ENCODE measurements around the gene ZNF331. TPM values are rescaled to one million over a fixed set of nuclear protein-coding genes. Genes with fewer than 3 reads are reported as not detected.

The ZNF331 gene
- total and polyA plus RNA-seq, 2 donors = 19.1 to 24.7 TPM

DNA sequence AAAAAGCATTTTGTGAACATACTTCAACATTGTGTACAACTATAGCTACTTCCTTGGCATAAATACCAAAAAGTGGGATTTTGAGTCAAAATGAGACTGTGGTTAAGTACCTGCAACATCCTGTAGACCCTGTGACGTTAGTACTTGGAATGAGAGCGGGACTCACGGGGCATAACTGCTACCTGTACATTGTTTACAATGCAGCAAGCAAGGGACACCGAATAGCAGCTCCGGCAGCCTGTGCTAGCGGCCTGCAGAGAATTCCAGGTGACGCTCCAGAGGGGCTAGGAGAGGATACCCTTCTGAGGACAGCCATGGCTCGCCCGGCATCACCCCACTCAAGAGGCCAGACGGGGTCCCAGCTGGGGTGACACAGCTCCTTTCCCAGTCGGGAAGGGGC is 824 bp upstream of the ZNF331 start:
- peak overlapping the region; percentile 47 for H3K4me3 ChIP-seq (ENCODE audit: low read depth, low read length)
- H3K36me3 ChIP-seq (ENCODE audit: insufficient read depth) = no peaks in the 10 kb centered on the region
- 58% methylated on average over 11 of the region's 11 CpGs for WGBS
- no peak overlapping the region for H3K27ac ChIP-seq (ENCODE audit: low read depth)
- no peaks in the 10 kb centered on the region for H3K4me1 ChIP-seq (ENCODE audit: insufficient read depth)
- no peak for DNase-seq (ENCODE audit: extremely low spot score)

DNA sequence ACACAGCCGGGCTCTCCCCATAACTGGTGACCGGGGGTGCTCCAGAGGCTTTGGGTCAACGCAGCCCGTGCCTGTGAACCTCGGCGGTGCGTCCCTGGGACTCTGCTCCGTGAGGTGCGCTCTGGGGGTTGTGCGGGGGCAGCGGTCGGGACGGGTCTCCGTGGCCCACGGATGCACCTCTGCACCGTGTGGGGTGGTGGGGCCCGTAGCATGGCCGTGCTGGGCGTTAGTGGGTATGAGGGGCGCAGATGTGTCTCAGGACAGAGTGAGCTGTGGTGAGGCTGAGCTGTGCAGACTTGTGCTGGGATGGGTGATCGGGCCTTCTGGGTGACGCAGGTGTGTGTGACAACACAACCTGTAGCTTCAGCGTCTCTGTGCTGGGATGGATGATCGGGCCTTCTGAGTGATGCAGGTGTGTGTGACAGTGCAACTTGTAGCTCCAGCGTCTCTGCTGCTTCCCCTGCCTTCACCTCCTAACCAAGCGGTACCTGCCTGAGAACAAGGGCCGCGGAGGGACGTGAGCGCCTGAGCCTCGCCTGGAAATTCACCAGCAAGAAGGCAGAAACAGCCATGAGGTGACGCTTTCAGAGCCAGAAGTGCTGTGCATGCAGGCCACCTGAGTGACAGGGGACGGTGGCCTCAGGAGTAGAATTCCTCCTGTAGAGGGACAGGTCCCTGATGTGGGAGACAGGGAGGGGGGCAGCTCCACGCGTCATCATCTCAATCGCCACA is 599 bp downstream of the ZNF331 start:
- H3K4me1 ChIP-seq (ENCODE audit: insufficient read depth) = no peaks in the 10 kb centered on the region
- 55% methylated on average over 36 of the region's 36 CpGs for WGBS
- no peaks in the 10 kb centered on the region for H3K36me3 ChIP-seq (ENCODE audit: insufficient read depth)
- peak overlapping the region; percentile 47 for H3K4me3 ChIP-seq (ENCODE audit: low read depth, low read length)
- no peak for DNase-seq (ENCODE audit: extremely low spot score)
- H3K27ac ChIP-seq (ENCODE audit: low read depth) = peak overlapping the region; percentile 33

DNA sequence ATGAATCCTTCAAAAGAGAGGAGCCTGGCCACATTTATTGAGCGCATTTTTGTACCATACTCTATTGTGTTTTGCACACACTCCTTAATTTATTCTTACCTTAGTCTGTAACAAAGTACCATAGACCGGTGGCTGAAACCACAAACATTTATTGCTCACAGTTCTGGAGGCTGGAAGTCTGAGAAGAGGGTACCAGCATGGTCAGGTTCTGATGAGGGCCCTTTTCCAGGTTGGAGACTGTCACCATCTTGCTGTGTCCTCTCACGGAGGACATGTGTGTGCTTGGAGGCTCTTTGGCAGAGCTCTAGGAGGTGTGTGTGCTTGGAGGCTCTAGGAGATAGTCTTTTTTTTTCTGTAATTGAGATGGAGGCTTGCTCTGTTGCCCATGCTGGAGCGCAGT is 2.1 kb downstream of the ZNF331 start:
- WGBS = 85% methylated on average over 4 of the region's 4 CpGs
- H3K4me1 ChIP-seq (ENCODE audit: insufficient read depth) = no peaks in the 10 kb centered on the region
- no peak for DNase-seq (ENCODE audit: extremely low spot score)
- H3K36me3 ChIP-seq (ENCODE audit: insufficient read depth) = no peaks in the 10 kb centered on the region
- no peak overlapping the region for H3K27ac ChIP-seq (ENCODE audit: low read depth)
- no peak overlapping the region for H3K4me3 ChIP-seq (ENCODE audit: low read depth, low read length)

DNA sequence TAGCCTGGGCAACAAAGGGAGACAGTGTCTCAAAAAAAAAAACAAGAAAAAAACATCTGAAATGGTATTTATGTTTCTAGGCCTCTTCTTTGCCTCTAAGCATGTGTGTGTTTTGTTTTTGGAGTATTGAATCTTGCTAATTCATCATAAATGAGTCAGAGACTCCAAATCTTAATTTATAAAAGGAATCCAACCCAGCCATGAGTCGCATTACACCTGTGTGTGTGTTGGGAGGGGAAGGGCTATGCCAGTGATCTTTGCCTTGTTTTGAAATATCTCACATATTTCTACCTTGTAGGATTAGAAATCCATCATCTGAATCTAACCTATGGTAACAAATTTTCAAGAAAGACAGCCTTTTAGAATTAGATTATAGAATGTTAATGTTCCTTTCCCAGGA is 4.0 kb downstream of the ZNF331 start:
- Histone ChIP-seq H3K4me3 (ENCODE audit: low read depth, low read length) (no peak overlapping the region), H3K27ac (ENCODE audit: low read depth) (no peak overlapping the region), H3K36me3 (ENCODE audit: insufficient read depth) (no peaks in the 10 kb centered on the region), H3K4me1 (ENCODE audit: insufficient read depth) (no peaks in the 10 kb centered on the region)
- WGBS = 94% methylated on average over 1 of the region's 1 CpG
- no peak for DNase-seq (ENCODE audit: extremely low spot score)

DNA sequence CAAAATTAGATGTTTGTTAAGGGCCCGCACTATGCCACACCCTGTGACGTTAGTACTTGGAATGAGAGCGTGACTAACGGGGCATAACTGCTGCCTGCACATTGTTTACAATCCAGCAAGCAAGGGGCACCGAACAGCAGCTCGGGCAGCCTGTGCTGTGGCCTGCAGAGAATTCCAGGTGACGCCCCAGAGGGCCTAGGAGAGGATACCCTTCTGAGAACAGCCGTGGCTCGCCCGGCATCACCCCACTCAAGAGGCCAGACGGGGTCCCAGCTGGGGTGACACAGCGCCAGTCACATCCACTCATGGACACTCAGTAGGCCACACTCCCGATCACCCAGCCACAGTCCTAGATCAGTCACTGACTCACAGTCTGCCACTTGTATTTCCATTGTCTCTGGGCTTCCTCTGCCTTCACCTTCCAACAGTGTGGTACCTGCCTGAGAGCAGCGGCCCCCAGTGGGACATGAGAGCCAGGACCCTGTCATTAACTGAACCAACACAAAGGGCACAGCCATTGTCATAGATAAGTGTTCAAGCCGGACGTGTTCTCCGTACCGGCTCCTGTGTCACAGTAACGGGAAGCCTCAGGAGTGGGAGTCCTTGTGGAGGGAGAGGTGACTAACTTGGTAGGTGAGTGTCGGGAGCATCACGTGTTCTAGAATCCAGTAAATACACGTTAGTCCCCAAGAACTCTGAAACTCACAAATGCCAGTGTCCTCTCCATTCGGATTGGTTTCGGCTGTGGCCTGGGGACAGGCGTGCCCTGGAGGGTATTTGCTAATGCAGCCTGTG is 7.5 kb downstream of the ZNF331 start:
- no peaks in the 10 kb centered on the region for H3K36me3 ChIP-seq (ENCODE audit: insufficient read depth)
- peak overlapping the region; percentile 31 for H3K27ac ChIP-seq (ENCODE audit: low read depth)
- no peaks in the 10 kb centered on the region for H3K4me1 ChIP-seq (ENCODE audit: insufficient read depth)
- DNase-seq (ENCODE audit: extremely low spot score) = no peak
- H3K4me3 ChIP-seq (ENCODE audit: low read depth, low read length) = no peak overlapping the region
- 75% methylated on average over 25 of the region's 25 CpGs for WGBS

DNA sequence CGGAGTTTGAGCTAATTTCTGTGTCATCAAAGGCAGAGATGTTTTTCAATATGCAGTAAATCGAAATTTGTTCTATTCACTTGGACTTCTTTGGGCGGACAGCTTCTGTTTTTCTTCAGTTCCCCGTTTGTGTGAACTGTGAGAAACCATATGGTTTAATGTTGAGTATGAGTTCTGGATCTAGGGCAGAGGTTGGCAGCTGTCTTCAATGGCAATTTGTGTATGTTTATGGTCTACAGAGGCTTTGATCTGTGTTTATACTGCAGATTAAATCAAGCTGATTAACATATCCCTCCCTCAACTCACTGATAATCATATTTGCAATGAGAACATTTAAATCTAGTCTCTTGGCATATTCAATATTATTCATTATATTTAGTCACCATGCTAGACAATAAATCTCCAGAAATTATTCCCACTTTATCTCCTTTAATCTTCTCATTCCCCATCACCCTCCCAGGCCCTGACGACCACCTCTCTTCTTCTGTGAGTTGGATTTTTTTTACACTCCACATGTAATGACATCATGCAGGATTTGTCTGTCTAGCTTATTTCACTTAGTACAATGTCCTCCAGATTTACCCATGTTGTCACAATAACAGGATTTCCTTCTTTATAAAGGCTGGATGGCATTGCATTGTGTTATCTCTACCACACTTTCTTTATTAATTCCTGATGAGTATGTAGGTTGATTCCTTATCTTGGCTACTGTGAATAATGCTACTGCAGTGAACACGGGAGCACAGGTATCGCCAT is 9.0 kb downstream of the ZNF331 start:
- peak overlapping the region; percentile 57 for H3K27ac ChIP-seq (ENCODE audit: low read depth)
- H3K4me1 ChIP-seq (ENCODE audit: insufficient read depth) = no peaks in the 10 kb centered on the region
- 47% methylated on average over 7 of the region's 7 CpGs for WGBS
- H3K36me3 ChIP-seq (ENCODE audit: insufficient read depth) = no peaks in the 10 kb centered on the region
- DNase-seq (ENCODE audit: extremely low spot score) = no peak
- H3K4me3 ChIP-seq (ENCODE audit: low read depth, low read length) = no peak overlapping the region

DNA sequence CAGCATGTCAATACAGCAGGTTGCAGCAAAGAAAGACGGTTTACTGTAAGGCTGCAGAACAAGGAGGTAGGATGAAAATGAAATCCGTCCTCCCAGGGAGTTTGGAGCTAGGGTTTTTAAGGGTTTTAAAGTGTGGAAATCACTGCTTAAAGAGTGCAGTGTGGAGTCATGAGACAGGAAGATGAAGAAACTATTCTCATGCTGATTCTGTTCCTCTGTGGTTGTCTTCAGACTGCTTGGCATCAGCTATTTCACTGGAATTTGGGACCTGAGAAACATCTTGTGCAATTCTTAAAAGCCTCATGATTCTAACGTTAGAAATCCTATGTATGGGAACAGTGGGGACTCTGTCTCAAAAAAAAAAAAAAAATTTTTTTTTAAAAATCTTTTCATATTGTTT is 11.4 kb downstream of the ZNF331 start:
- Histone ChIP-seq H3K27ac (ENCODE audit: low read depth) (no peak overlapping the region), H3K4me3 (ENCODE audit: low read depth, low read length) (no peak overlapping the region)

DNA sequence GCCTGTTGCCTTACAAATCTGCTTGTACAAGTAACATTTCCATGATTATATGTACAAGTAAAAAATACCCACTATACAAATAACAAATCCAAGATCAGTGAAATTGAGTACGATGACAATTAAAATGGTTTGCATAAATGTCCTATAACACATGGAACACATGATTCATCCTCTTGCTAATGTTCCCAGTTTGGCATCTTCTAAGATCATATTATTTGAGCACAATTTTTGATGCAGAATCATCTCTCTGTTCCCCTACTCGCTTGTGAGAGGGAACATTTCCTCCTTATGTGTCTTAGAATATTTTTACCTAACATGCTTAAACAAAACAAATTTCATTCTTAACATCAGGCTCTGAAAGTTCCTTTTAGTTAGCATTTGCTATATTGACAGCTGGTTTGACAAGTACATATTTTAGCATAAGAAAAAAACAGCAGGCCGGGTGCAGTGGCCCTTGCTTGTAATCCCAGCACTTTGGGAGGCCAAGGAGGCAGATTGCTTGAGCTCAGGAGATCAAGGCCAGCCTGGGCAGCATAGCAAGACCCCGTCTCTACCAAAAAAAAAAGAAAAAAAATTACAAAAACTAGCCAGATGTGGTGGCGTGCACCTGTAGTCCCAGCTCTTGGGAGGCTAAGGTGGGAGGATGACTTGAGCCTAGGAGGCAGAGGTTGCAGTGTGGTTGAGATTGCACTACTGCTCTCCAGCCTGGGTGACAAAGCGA is 14.2 kb downstream of the ZNF331 start:
- Histone ChIP-seq H3K36me3 (ENCODE audit: insufficient read depth) (no peaks in the 10 kb centered on the region), H3K27ac (ENCODE audit: low read depth) (peak overlapping the region; percentile 29), H3K4me3 (ENCODE audit: low read depth, low read length) (no peak overlapping the region), H3K4me1 (ENCODE audit: insufficient read depth) (no peaks in the 10 kb centered on the region)
- WGBS = 88% methylated on average over 6 of the region's 6 CpGs
- DNase-seq (ENCODE audit: extremely low spot score) = no peak

More for the DNA sequence above, 11.4 kb downstream of the ZNF331 start:
- DNase-seq (ENCODE audit: extremely low spot score) = no peak
- Histone ChIP-seq H3K4me1 (ENCODE audit: insufficient read depth) (no peaks in the 10 kb centered on the region), H3K36me3 (ENCODE audit: insufficient read depth) (no peaks in the 10 kb centered on the region)
- whole genome bisulfite sequencing = 41% methylated on average over 3 of the region's 3 CpGs

DNA sequence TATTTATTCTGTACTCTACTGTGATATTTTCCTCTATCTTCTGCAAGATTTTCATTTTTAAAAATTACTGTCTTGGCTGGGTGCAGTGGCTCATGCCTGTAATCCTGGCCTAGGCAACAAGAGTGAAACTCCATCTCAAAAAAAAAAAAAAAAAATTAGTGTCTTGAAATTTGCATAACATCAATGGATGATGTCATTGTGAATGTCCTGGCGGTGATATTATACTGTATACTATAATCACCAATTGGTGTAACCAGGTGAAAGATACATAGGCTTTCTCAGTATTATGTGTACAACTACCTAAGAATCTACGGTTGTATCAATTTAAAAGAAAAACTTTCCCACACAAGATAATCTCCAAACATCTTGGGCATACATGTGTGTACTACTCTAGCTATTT is 15.2 kb downstream of the ZNF331 start:
- Histone ChIP-seq H3K4me3 (ENCODE audit: low read depth, low read length) (no peak overlapping the region), H3K4me1 (ENCODE audit: insufficient read depth) (no peaks in the 10 kb centered on the region), H3K27ac (ENCODE audit: low read depth) (no peak overlapping the region), H3K36me3 (ENCODE audit: insufficient read depth) (peaks cover 2% of the 10 kb centered on the region)
- no peak for DNase-seq (ENCODE audit: extremely low spot score)
- 93% methylated on average over 2 of the region's 2 CpGs for WGBS

DNA sequence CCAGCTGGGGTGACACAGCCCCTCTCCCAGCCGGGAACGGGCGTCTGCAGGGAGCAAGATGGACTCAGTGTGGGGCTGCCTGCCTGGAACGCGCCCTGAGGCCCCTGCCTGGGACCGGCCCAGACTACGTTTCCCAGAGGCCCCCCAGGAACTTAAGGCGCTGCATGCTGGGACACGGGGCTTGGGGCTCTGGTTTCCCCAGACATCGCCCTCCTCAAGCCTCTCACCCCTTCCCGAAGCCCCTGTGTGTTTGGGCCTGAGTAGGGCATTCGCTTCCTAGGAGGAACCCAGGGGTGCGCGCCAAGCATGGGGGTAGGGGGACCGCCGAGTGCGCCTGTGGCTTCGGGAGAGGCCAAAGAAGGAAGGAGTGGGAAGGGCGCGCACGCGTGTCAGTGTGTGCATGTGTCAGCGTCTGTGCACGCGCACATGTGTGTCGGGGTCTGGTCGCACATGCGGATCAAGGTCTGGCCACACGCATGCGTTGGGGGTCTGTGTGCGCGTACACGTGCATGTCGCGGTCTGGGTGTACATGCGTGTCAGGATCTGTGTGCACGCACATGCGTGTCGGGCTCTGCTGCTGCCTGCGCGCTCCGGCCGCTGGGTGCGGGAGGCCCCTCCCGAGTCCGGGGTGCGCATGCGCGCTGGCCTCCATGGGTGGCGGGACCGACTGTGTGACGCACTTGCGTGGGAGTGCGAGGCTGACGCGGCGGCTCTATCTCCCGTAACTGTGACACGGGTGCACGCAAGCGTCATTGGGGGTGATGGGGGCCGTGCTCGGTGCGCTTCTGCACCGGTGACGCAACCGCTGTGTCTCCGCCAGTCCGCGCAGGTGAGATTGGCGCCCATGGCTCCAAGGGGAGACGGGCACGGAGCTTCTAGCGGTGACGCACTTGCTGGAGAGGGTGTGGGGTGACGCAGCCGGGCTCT is 16.2 kb downstream of the ZNF331 start:
- Histone ChIP-seq H3K4me1 (ENCODE audit: insufficient read depth) (no peaks in the 10 kb centered on the region), H3K36me3 (ENCODE audit: insufficient read depth) (peaks cover 2% of the 10 kb centered on the region), H3K27ac (ENCODE audit: low read depth) (peak overlapping the region; percentile 84), H3K4me3 (ENCODE audit: low read depth, low read length) (peak overlapping the region; percentile 51)
- WGBS = 49% methylated on average over 77 of the region's 77 CpGs
- peak; percentile 64 for DNase-seq (ENCODE audit: extremely low spot score)

DNA sequence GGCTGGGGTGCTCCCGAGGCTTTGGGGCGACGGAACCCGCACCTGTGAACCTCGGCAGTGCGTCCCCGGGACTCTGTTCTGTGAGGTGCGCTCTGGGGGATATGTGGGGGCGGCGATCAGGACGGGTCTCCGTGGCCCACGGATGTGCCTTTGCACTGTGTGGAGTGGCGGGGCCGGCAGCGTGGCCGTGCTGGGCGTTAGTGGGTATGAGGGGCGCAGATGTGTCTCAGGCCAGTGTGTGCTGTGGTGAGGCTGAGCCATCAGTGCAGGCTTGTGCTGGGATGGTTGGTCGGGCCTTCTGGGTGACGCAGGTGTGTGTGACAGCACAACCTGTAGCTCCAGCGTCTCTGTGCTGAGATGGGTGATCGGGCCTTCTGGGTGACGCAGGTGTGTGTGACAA is 16.9 kb downstream of the ZNF331 start:
- WGBS = 55% methylated on average over 24 of the region's 24 CpGs
- Histone ChIP-seq H3K27ac (ENCODE audit: low read depth) (peak overlapping the region; percentile 84), H3K4me3 (ENCODE audit: low read depth, low read length) (peak overlapping the region; percentile 51), H3K36me3 (ENCODE audit: insufficient read depth) (peaks cover 2% of the 10 kb centered on the region), H3K4me1 (ENCODE audit: insufficient read depth) (no peaks in the 10 kb centered on the region)
- no peak for DNase-seq (ENCODE audit: extremely low spot score)

DNA sequence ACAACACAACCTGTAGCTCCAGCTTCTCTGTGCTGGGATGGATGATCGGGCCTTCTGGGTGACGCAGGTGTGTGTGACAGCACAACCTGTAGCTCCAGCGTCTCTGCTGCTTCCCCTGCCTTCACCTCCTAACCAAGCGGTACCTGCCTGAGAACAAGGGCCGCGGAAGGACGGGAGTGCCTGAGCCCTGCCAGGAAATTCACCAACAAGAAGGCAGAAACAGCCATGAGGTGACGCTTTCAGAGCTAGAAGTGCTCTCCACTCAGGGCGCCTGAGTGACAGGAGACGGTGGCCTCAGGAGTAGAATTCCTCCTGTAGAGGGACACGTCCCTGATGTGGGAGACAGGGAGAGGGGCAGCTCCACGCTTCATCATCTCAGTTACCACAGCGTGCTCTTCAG is 17.4 kb downstream of the ZNF331 start:
- no peak overlapping the region for H3K4me3 ChIP-seq (ENCODE audit: low read depth, low read length)
- 83% methylated on average over 13 of the region's 13 CpGs for WGBS
- H3K36me3 ChIP-seq (ENCODE audit: insufficient read depth) = peaks cover 2% of the 10 kb centered on the region
- DNase-seq (ENCODE audit: extremely low spot score) = no peak
- peak overlapping the region; percentile 27 for H3K27ac ChIP-seq (ENCODE audit: low read depth)
- no peaks in the 10 kb centered on the region for H3K4me1 ChIP-seq (ENCODE audit: insufficient read depth)
